ENCODE data around the gene ERGIC1. TPM values are rescaled to one million over a fixed set of nuclear protein-coding genes. Genes with fewer than 3 reads are reported as not detected.

The ERGIC1 gene
- total and polyA plus RNA-seq, 8 donors: 54.5 to 293 (median 104) TPM

GRCh38 chr5:172911628-172911880 lies 77.5 kb downstream of the ERGIC1 start:
- peaks cover 3 to 44% (median 28%) of the 10 kb centered on the region in 4 donors for H3K4me1 ChIP-seq
- peaks cover 39 to 71% (median 69%) of the 10 kb centered on the region in 4 donors for H3K36me3 ChIP-seq
- peak overlapping the region in 4 of 5 donors; percentile 63 to 98 (median 70) for H3K27ac ChIP-seq
- intact Hi-C loops (cut with DNase I; ENCODE audit: low total_unique reads): no loop called here
- TF ChIP-seq CTCF (IDR thresholded peaks at IDR 0.05): no peak
- no peak for TF ChIP-seq POLR2A (IDR thresholded peaks at IDR 0.05)
- TF ChIP-seq EP300 (IDR thresholded peaks at IDR 0.05): no peak
- TF ChIP-seq POLR2AphosphoS5 (IDR thresholded peaks at IDR 0.05): no peak
- H3K27me3 ChIP-seq: no peaks in the 10 kb centered on the region
- WGBS, 5 donors: 67 to 85% (median 71%) methylated on average over 2 of the region's 2 CpGs
- DNase-seq: no peak
- no peak overlapping the region for H3K4me3 ChIP-seq
- no peaks in the 10 kb centered on the region for H3K9me3 ChIP-seq

- H3K9me3 ChIP-seq: no peaks in the 10 kb centered on the region
- intact Hi-C loops (cut with DNase I; ENCODE audit: low total_unique reads): no loop called here
- no peak for DNase-seq
- no peak for TF ChIP-seq POLR2A (IDR thresholded peaks at IDR 0.05)
- no peak for TF ChIP-seq CTCF (IDR thresholded peaks at IDR 0.05)
- TF ChIP-seq EP300 (IDR thresholded peaks at IDR 0.05): no peak
- TF ChIP-seq POLR2AphosphoS5 (IDR thresholded peaks at IDR 0.05): no peak
- peak overlapping the region in 4 of 5 donors; percentile 63 to 98 (median 70) for H3K27ac ChIP-seq
- H3K4me3 ChIP-seq: no peak overlapping the region
- H3K36me3 ChIP-seq: peaks cover 39 to 75% (median 74%) of the 10 kb centered on the region in 4 donors
- 73 to 95% (median 89%) methylated on average over 1 of the region's 1 CpG for WGBS, 5 donors
- H3K27me3 ChIP-seq: no peaks in the 10 kb centered on the region
- peaks cover 0 to 40% (median 24%) of the 10 kb centered on the region in 4 donors for H3K4me1 ChIP-seq
These were observed 77.9 kb downstream of the ERGIC1 start for GRCh38 chr5:172911976-172912375.

GRCh38 chr5:172913117-172913850 lies 79.2 kb downstream of the ERGIC1 start:
- no peak for TF ChIP-seq POLR2A (IDR thresholded peaks at IDR 0.05)
- TF ChIP-seq CTCF (IDR thresholded peaks at IDR 0.05): no peak
- TF ChIP-seq POLR2AphosphoS5 (IDR thresholded peaks at IDR 0.05): peak in 1 of 3 donors; percentile 58
- Histone ChIP-seq H3K27me3 (no peaks in the 10 kb centered on the region), H3K27ac (peak overlapping the region; percentile 44 to 98 (median 63)), H3K9me3 (no peaks in the 10 kb centered on the region), H3K36me3 (peaks cover 39 to 84% (median 83%) of the 10 kb centered on the region in 4 donors), H3K4me3 (no peak overlapping the region), H3K4me1 (peaks cover 3 to 40% (median 24%) of the 10 kb centered on the region in 4 donors)
- WGBS, 5 donors: 40 to 74% (median 56%) methylated on average over 11 of the region's 11 CpGs
- intact Hi-C loops (cut with DNase I; ENCODE audit: low total_unique reads): no loop called here
- DNase-seq: peak in 1 of 2 donors; percentile 82

- Histone ChIP-seq H3K4me3 (no peak overlapping the region), H3K36me3 (peaks cover 40 to 95% (median 92%) of the 10 kb centered on the region in 4 donors), H3K9me3 (no peaks in the 10 kb centered on the region), H3K4me1 (peaks cover 18 to 54% (median 37%) of the 10 kb centered on the region in 4 donors), H3K27ac (peak overlapping the region in 1 of 5 donors; percentile 95), H3K27me3 (no peaks in the 10 kb centered on the region)
- no peak for DNase-seq
- no peak for TF ChIP-seq EP300 (IDR thresholded peaks at IDR 0.05)
- no peak for TF ChIP-seq CTCF (IDR thresholded peaks at IDR 0.05)
- TF ChIP-seq POLR2A (IDR thresholded peaks at IDR 0.05): no peak
- no peak for TF ChIP-seq POLR2AphosphoS5 (IDR thresholded peaks at IDR 0.05)
- intact Hi-C loops (cut with DNase I; ENCODE audit: low total_unique reads): no loop called here
- 56 to 95% (median 92%) methylated on average over 1 to 10 of the region's 10 CpGs for WGBS, 5 donors
These were observed 81.5 kb downstream of the ERGIC1 start for GRCh38 chr5:172915514-172915913.

Data from stomach (tissue), 9 donors.